Liver (tissue), 3 donors: ENCODE measurements around the gene FANK1.
"Not testable (repeated sequence)": the region's sequence is repeated elsewhere in the genome, so short reads cannot be mapped to it uniquely, and the experiment has no call there.

Experiments
- CTCF ChIP-seq: fragments of 150-350 bp; IDR thresholded peaks from 2 replicates; pipeline ENCODE4 v1.5.1; 2017; ENCODE audit warnings: improper control_type of control experiment, low read depth, low read length; ENCODE audit not compliant: missing input control
- FOXA1 ChIP-seq: IDR thresholded peaks from 2 replicates; pipeline ENCODE4 v1.6.1; 2016; ENCODE audit warnings: antibody characterized with exemption
- JUND ChIP-seq, 2 donors: IDR thresholded peaks; 2 replicates each; pipeline ENCODE4 v1.6.1; 2016; ENCODE audit warnings: antibody characterized with exemption in 2 of 2
- NR2F2 ChIP-seq: IDR thresholded peaks from 2 replicates; pipeline ENCODE4 v1.6.1; 2016; ENCODE audit warnings: antibody characterized with exemption
- RAD21 ChIP-seq, 2 donors: IDR thresholded peaks; 2 replicates each; pipeline ENCODE4 v1.6.1; 2016; ENCODE audit warnings: antibody characterized with exemption in 2 of 2, mild to moderate bottlenecking in 2 of 2
- RXRA ChIP-seq, 2 donors: IDR thresholded peaks; 2 replicates each; pipeline ENCODE4 v1.6.1; 2017 to 2018; ENCODE audit warnings: antibody characterized with exemption in 2 of 2, mild to moderate bottlenecking in 1 of 2
- TF ChIP-seq, protein P1 (sequence below): IDR thresholded peaks from 2 replicates; pipeline ENCODE4 v1.6.1; 2016; ENCODE audit warnings: antibody characterized with exemption, mild to moderate bottlenecking
- donor health status: healthy.
- donor health status: healthy.

DNA sequence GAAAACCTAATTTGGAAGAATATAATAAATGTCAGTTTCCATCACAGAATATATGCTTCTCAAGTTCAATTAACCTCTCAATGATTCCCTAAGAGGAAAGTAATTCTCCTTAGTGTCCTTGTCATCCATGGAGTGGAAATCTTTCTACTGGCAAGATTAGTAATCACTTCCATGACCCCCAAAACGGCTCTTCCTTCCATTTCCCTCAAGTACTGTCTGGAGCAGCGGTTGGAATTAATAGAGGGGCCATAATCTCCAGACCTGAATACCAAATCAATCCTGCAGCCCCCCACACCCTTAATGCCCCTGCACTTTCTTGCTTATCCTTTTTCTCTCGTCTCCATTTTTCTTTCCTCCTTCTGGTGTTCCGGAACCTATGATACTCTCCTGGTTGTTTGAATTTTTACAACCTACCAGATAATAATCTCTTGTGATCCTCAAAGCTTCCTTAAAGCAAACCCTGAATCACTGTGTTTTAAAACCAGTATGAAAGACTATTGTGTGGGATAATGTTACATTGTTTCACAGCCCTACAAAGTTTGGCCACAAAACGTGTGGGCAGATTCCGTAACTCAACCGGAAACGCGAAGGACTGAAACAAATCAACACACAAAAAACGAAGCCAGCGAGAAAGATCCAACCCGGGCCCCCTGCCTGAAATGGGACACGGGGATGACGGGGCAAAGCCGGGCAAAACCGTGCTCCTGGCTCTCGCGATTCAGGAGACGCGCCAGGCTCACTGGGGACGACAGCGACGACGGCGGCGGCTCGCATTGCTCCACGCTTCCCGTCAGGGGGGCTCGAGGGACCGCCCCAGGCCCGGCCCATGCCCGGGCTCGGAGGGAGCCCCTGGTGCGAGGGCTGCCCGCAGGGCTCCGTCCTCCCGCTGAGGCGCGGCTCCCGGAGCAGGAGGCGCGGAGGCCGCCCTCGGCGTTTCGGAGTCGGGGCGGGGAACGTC lies 955 bp upstream of the FANK1 start:
- TF ChIP-seq CTCF; RAD21 (IDR thresholded peaks at IDR 0.05); FOXA1; JUND (IDR thresholded peaks at IDR 0.05); NR2F2; RXRA (IDR thresholded peaks at IDR 0.05): not testable (repeated sequence)
- TF ChIP-seq, protein P1, sequence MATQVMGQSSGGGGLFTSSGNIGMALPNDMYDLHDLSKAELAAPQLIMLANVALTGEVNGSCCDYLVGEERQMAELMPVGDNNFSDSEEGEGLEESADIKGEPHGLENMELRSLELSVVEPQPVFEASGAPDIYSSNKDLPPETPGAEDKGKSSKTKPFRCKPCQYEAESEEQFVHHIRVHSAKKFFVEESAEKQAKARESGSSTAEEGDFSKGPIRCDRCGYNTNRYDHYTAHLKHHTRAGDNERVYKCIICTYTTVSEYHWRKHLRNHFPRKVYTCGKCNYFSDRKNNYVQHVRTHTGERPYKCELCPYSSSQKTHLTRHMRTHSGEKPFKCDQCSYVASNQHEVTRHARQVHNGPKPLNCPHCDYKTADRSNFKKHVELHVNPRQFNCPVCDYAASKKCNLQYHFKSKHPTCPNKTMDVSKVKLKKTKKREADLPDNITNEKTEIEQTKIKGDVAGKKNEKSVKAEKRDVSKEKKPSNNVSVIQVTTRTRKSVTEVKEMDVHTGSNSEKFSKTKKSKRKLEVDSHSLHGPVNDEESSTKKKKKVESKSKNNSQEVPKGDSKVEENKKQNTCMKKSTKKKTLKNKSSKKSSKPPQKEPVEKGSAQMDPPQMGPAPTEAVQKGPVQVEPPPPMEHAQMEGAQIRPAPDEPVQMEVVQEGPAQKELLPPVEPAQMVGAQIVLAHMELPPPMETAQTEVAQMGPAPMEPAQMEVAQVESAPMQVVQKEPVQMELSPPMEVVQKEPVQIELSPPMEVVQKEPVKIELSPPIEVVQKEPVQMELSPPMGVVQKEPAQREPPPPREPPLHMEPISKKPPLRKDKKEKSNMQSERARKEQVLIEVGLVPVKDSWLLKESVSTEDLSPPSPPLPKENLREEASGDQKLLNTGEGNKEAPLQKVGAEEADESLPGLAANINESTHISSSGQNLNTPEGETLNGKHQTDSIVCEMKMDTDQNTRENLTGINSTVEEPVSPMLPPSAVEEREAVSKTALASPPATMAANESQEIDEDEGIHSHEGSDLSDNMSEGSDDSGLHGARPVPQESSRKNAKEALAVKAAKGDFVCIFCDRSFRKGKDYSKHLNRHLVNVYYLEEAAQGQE, result not testable (repeated sequence)
